Parathyroid adenoma (tissue), 2 donors: ENCODE data around the gene PDE5A.

Experiments used
- H2AFZ ChIP-seq: fragments of 300-600 bp; sonication (generic); one replicate; pipeline ENCODE4 v1.7.0; 2017; ENCODE audit warnings: antibody characterized with exemption, mild to moderate bottlenecking
- H3K27ac ChIP-seq: fragments of 300-600 bp; sonication (generic); one replicate; pipeline ENCODE4 v1.7.0; 2017
- H3K27me3 ChIP-seq: fragments of 300-600 bp; sonication (generic); one replicate; pipeline ENCODE4 v1.7.0; 2017; ENCODE audit warnings: low read length; ENCODE audit not compliant: control insufficient read depth, insufficient read depth
- H3K36me3 ChIP-seq: fragments of 300-600 bp; sonication (generic); one replicate; pipeline ENCODE4 v1.7.0; 2017; ENCODE audit warnings: low read length; ENCODE audit not compliant: control insufficient read depth, insufficient read depth
- H3K4me1 ChIP-seq: fragments of 300-600 bp; sonication (generic); one replicate; pipeline ENCODE4 v1.7.0; 2017; ENCODE audit warnings: control low read depth
- H3K4me2 ChIP-seq: fragments of 300-600 bp; sonication (generic); one replicate; pipeline ENCODE4 v1.7.0; 2017; ENCODE audit warnings: low read length
- H3K4me3 ChIP-seq: fragments of 300-600 bp; sonication (generic); one replicate; pipeline ENCODE4 v1.7.0; 2017; ENCODE audit warnings: low read depth, low read length
- H3K79me2 ChIP-seq: fragments of 300-600 bp; sonication (generic); one replicate; pipeline ENCODE4 v1.7.0; 2017; ENCODE audit warnings: control low read depth
- H3K9ac ChIP-seq: fragments of 300-600 bp; sonication (generic); one replicate; pipeline ENCODE4 v1.7.0; 2017; ENCODE audit warnings: mild to moderate bottlenecking
- H3K9me3 ChIP-seq: fragments of 300-600 bp; sonication (generic); one replicate; pipeline ENCODE4 v1.7.0; 2017; ENCODE audit warnings: low read length; ENCODE audit not compliant: control insufficient read depth
- CTCF ChIP-seq: fragments of 300-600 bp; sonication (generic); IDR thresholded peaks from one replicate; pipeline ENCODE4 v1.7.0; 2017; ENCODE audit warnings: antibody characterized with exemption, mild to moderate bottlenecking
- donor health status: primary hyperparathyroidism.

Gene PDE5A

GRCh38 chr4:119628281-119629141 lies at the start of gene PDE5A:
PDE5A (minus strand) TSS chr4:119628804; CDS start chr4:119628671, 133 bp downstream.
- Histone ChIP-seq H3K27me3 (no peaks in the 10 kb centered on the region), H2AFZ (peak within 1 kb of the TSS; percentile 94), H3K36me3 (no peaks in the 10 kb centered on the region), H3K27ac (peak within 1 kb of the TSS; percentile 78), H3K9me3 (no peaks in the 10 kb centered on the region), H3K4me2 (peak within 1 kb of the TSS; percentile 87), H3K9ac (no peak within 1 kb of the TSS), H3K4me1 (no peaks in the 10 kb centered on the region), H3K4me3 (peak within 1 kb of the TSS; percentile 78), H3K79me2 (no peaks in the 10 kb centered on the region)
- peak; percentile 61 for TF ChIP-seq CTCF

GRCh38 chr4:119676101-119676500 lies 47.5 kb upstream of the PDE5A start:
- H3K9ac ChIP-seq, result no peak overlapping the region
- H3K27me3 ChIP-seq, result no peaks in the 10 kb centered on the region
- no peaks in the 10 kb centered on the region for H3K36me3 ChIP-seq
- no peaks in the 10 kb centered on the region for H3K4me1 ChIP-seq
- no peak for TF ChIP-seq CTCF
- H3K9me3 ChIP-seq, result no peaks in the 10 kb centered on the region
- H2AFZ ChIP-seq, result no peak overlapping the region
- H3K79me2 ChIP-seq, result no peaks in the 10 kb centered on the region
- H3K4me3 ChIP-seq, result no peak overlapping the region
- no peak overlapping the region for H3K4me2 ChIP-seq
- no peak overlapping the region for H3K27ac ChIP-seq

GRCh38 chr4:119675391-119675790 lies 46.8 kb upstream of the PDE5A start:
- H3K9me3 ChIP-seq, result no peaks in the 10 kb centered on the region
- H2AFZ ChIP-seq, result no peak overlapping the region
- H3K4me3 ChIP-seq, result no peak overlapping the region
- H3K27ac ChIP-seq, result no peak overlapping the region
- no peaks in the 10 kb centered on the region for H3K27me3 ChIP-seq
- TF ChIP-seq CTCF, result no peak
- H3K36me3 ChIP-seq, result no peaks in the 10 kb centered on the region
- no peaks in the 10 kb centered on the region for H3K4me1 ChIP-seq
- H3K9ac ChIP-seq, result no peak overlapping the region
- no peaks in the 10 kb centered on the region for H3K79me2 ChIP-seq
- no peak overlapping the region for H3K4me2 ChIP-seq

- no peaks in the 10 kb centered on the region for H3K27me3 ChIP-seq
- H3K4me2 ChIP-seq, result no peak overlapping the region
- no peak for TF ChIP-seq CTCF
Observed at GRCh38 chr4:119672938-119673337, 44.3 kb upstream of the PDE5A start.

GRCh38 chr4:119672086-119672485 lies 43.5 kb upstream of the PDE5A start:
- H3K4me1 ChIP-seq, result no peaks in the 10 kb centered on the region
- H3K4me2 ChIP-seq, result no peak overlapping the region
- TF ChIP-seq CTCF, result no peak
- H3K79me2 ChIP-seq, result no peaks in the 10 kb centered on the region
- no peaks in the 10 kb centered on the region for H3K36me3 ChIP-seq
- H2AFZ ChIP-seq, result no peak overlapping the region
- no peak overlapping the region for H3K27ac ChIP-seq
- H3K4me3 ChIP-seq, result no peak overlapping the region
- H3K9me3 ChIP-seq, result no peaks in the 10 kb centered on the region
- H3K27me3 ChIP-seq, result no peaks in the 10 kb centered on the region
- H3K9ac ChIP-seq, result no peak overlapping the region

More at GRCh38 chr4:119672938-119673337, 44.3 kb upstream of the PDE5A start:
- no peak overlapping the region for H3K9ac ChIP-seq
- H3K79me2 ChIP-seq, result no peaks in the 10 kb centered on the region
- no peak overlapping the region for H3K4me3 ChIP-seq
- no peaks in the 10 kb centered on the region for H3K9me3 ChIP-seq
- no peak overlapping the region for H2AFZ ChIP-seq
- H3K36me3 ChIP-seq, result no peaks in the 10 kb centered on the region
- H3K4me1 ChIP-seq, result no peaks in the 10 kb centered on the region
- H3K27ac ChIP-seq, result no peak overlapping the region
